HG03460 (cell line): ENCODE data around the gene CTDP1.
"Not testable (repeated sequence)": the region's sequence is repeated elsewhere in the genome, so short reads cannot be mapped to it uniquely, and the experiment has no call there.

Experiments
- ATAC-seq: cut with Tn5 transposase; IDR thresholded peaks from one replicate; pipeline ENCODE4 v1.9.1; 2021; ENCODE audit not compliant: unreplicated experiment

Gene CTDP1

DNA sequence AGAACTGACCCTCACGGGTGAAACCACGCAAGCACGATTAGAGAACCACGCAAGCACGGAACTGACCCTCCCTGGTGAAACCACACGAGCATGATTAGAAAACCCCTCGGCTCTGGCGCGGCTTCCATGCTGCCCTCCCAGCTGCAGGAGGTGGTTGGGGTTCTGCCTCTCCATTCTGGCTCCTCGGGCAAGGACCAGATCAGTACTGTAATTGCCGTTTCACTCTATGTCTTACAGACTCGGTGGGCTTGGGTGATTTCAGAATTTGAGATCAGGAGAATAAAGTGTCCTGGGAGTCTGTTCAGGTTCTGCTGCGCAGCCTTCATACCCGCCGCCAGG lies 59.8 kb downstream of the CTDP1 start:
- ATAC-seq: no peak

DNA sequence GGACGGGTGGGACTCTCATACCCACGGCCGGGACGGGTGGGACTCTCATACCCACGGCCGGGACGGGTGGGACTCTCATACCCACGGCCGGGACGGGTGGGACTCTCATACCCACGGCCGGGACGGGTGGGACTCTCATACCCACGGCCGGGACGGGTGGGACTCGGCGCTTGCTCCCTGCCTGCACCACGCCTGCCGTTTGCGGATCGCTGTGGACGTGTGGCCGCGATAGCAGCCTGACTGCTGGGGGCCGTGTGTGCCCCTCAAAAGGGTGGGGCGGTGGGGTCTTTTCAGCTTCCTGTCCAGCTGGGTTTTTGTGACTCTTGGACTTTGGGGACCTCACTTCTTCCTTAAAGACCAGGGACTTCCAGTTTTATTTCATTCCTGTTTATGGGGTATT lies 60.4 kb downstream of the CTDP1 start:
- not testable (repeated sequence) for ATAC-seq

GRCh38 chr18:79740521-79741361 lies 61.1 kb downstream of the CTDP1 start:
- ATAC-seq: no peak

- ATAC-seq: no peak
These were observed 61.7 kb downstream of the CTDP1 start for GRCh38 chr18:79741362-79741700.

GRCh38 chr18:79742076-79742475 lies 62.5 kb downstream of the CTDP1 start:
- ATAC-seq: no peak

GRCh38 chr18:79744625-79745024 lies 65.0 kb downstream of the CTDP1 start:
- no peak for ATAC-seq

GRCh38 chr18:79746730-79747129 lies 67.1 kb downstream of the CTDP1 start:
- ATAC-seq: no peak

- ATAC-seq: no peak
These were observed 67.7 kb downstream of the CTDP1 start for GRCh38 chr18:79747156-79747845.

DNA sequence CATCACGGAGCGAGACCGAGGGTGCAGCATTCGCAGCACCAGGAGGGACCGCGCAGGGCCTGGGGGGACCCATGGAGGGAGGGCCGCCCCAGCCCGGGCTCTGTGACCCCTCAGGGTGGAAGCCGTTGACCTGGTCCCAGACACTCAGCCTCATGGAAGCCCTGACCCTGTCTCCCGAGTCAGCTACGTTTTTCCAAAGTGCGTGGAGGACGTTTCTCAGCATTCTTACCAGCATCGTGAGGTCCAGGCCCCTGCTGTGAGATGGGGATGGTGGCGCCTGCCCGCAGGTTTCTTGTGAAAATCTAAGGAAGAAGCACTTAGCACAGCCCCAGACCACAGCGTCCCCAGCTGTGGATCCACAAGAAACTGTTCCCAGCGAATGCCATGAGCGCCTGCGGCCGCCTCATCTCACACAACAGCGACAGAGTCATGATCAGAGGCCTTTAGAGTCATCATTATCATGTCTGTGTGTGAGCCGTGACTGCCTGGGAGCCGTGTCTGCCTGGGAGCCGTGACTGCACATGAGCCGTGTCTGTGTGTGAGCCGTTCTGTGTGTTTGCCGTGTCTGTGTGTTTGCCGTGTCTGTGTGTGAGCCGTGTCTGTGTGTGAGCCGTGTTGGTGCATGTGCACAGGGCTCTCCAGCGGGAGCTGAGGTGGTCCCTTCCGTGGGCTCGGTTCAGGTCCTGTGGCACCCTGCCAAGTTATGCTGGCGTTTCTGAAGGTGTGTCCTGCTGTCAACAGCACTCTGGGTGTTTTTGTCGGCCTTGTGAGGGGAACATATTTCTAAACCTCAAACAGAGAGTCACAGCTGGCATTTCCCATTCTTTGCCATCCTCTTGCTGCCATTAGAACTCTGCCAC lies 68.9 kb downstream of the CTDP1 start:
- no peak for ATAC-seq

DNA sequence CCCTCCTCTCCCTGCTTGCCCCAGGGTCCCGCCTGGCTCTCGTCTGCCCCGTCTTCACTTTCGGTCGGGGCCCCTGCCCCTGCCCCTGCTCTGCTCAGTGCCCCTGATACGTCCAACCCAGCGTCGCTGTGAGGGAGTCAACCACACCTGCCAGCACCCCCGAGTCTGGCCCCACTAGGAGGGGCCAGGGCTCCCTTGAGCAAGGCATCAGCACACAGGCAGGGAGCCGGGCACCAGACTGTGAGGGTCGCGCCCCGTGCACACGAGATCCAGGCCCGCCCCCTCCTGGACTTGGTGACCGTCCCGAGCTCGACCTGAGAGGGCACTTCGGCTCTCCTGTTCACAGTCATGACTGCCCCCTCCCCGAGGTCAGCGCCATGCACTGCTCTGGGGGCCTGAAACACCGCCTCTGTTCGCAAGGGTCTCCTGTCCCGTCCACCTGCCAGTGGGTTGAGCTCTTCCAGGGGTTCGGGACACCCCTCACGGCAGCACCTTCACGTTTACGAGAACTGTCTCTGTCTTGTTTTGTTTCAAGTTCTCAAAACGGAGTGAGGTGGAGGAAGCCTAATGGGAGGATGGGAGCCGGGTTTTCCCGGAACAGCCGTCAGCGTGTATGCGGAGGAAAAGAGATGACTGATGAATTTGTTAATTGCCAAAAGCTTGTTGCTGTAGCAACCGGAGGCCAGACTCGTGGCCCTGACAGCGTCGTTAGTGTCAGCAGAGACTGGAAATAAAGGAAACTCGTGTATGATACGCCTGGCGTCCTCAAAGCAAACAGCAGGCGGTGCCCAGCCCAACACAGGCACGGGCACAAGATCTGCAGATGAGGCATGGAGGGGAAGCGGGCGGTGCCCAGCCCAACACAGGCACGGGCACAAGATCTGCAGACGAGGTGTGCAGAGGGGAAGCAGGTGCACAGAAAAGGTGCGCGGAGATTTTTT lies 69.9 kb downstream of the CTDP1 start:
- ATAC-seq: no peak

DNA sequence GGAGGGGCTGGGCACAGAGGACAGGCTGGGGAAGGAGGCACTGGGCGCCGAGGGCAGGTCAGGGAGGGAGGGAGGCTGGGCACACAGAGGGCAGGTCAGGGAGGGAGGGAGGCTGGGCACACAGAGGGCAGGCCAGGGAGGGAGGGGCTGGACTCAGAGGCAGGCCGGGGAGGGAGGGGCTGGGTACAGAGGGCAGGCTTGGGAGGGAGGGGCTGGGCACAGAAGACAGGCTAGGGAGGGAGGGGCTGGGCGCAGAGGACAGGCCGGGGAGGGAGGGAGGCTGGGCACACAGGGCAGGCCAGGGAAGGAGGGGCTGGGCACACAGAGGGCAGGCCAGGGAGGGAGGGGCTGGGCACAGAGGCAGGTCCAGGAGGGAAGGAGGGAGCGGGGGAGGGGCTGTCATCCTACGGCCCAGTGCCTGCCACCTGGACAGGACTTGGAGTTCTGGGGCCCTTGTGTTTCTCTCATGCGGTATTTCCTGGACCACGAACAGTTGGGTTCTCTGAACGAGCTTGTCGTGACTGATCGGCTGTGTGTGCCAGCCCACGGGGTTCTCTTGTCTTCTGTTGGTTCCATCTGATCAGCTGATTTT lies 71.5 kb downstream of the CTDP1 start:
- ATAC-seq: no peak

DNA sequence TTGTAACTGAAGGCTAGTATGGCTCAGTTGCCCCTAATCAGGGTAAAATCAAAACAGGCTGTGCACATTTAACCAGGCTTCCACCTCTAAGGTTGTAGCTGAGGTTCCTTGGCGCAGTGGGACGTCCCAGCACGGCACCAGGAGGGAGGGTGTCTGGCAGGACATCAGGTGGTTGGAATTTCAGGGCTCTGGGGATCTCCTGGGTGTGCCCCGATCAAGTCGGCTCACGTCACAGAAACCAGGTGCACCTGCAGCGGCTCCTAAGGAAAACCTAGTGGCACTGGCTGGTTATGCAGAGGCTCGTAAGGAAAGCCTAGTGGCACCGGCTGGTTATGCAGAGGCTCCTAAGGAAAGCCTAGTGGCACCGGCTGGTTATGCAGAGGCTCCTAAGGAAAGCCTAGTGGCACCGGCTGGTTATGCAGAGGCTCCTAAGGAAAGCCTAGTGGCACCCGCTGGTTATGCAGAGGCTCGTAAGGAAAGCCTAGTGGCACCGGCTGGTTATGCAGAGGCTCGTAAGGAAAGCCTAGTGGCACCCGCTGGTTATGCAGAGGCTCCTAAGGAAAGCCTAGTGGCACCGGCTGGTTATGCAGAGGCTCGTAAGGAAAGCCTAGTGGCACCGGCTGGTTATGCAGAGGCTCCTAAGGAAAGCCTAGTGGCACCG lies 72.4 kb downstream of the CTDP1 start:
- not testable (repeated sequence) for ATAC-seq

GRCh38 chr18:79752946-79753345 lies 73.3 kb downstream of the CTDP1 start:
- ATAC-seq: not testable (repeated sequence)

GRCh38 chr18:79753391-79753851 lies 73.8 kb downstream of the CTDP1 start:
- ATAC-seq: no peak

DNA sequence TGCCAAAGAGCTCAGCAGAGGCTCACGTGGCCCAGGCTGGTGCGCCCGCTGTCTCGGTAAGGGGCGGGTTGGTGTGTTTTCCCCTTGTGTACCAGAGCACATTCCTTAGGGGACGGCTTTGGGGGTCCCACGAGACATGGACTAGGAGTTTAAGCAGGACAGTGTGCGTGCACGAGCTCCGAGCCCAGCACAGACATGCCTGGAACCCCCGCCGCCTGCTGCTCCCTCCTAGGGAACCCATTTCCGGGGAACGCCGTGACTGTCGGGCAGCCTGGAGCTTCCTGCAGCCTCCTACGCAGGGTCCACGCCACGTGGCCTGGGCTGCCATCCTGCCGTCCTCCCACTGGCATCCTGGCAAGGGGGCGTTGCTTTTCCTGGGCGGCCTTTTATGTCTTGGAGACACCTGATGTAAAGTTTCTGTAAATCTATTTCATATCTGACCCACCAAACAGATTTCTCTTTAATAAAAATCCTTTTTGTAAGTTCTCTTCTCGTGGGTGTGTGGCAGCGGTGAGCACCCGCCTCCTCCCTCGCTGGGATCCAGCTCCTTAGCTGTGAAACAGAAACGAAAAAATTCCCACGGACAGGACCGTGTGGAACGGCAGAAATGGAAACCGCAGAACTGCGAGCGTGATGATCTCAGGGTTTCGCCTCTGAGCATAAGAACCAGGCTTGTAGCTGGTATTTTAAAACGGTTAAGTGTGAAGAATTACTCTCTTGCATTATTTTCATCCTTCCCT lies 74.6 kb downstream of the CTDP1 start:
- ATAC-seq: no peak

GRCh38 chr18:79754831-79755351 lies 75.3 kb downstream of the CTDP1 start:
- ATAC-seq: no peak

DNA sequence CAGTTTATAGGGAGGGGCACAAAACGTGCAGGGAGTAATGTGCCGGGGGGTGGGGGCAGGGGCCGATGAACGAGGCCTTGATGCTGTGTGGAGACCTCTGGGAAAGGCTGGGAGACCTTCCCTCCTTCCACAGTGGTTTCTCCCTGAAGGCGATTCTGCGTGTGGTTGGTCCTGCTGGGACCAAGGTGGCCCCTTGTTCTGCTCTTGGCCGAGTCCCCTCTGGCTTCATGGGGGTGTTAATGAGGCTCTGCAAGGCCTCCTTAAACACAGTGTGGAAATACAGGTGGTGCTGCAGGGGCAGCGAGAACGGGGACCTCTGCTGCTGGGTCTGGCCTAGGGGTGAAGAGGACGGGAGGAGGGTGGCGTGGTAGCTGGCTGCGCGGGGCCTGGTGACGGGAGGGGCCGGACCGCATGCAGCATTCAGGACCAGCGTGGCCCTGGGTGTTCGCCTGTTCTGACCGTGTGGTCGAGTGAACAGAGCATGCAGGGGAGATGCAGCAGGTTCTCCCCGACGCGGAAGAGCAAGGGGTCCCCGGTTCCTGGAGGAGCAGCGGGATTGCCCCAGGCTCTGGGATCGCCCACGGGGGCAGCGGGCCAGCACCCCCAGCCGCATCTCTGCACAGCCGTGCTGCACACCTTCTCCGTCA lies 76.0 kb downstream of the CTDP1 start:
- ATAC-seq: no peak

DNA sequence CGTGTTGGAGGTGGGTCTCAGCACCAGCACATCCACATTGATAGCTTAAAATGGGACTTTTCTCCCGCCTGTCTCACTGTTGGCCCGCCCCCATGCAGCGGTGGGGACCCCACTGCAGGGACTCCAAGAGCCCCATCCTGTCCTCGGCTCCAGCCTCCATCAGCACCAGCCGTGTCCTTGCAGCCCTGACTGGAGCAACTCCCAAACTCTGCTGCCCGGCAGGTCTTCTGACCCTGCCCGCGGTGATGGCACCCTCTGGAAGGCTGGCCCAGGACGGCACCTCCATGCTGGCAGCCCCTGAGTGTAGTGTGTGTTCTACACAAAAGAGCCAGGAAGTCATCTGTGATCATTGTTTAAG lies 76.5 kb downstream of the CTDP1 start:
- ATAC-seq: no peak
